ENCODE results near the gene ITGB8. TPM values are rescaled to one million over a fixed set of nuclear protein-coding genes. Genes with fewer than 3 reads are reported as not detected.

The ITGB8 gene
- total and polyA plus RNA-seq, 9 donors: 4.4 to 11.8 (median 5.4) TPM

GRCh38 chr7:20411372-20411771 lies 80.7 kb downstream of the ITGB8 start:
- H3K27me3 ChIP-seq (ENCODE audit: control insufficient read depth, insufficient read depth, low read length): no peaks in the 10 kb centered on the region
- no peak for DNase-seq
- no peaks in the 10 kb centered on the region for H3K9me3 ChIP-seq (replicated peaks; ENCODE audit: control insufficient read depth, low read depth, low read length)
- 100% methylated on average over 1 of the region's 2 CpGs for WGBS (ENCODE audit: insufficient coverage)
- no peak overlapping the region for H3K27ac ChIP-seq (ENCODE audit: low read length)
- H3K4me1 ChIP-seq (ENCODE audit: control insufficient read depth, insufficient read depth, low read length): peaks cover 5% of the 10 kb centered on the region
- no peak overlapping the region for H3K4me3 ChIP-seq (ENCODE audit: low read length)
- no peaks in the 10 kb centered on the region for H3K36me3 ChIP-seq (ENCODE audit: control insufficient read depth, insufficient read depth, low read length)

GRCh38 chr7:20412032-20412431 lies 81.3 kb downstream of the ITGB8 start:
- Histone ChIP-seq H3K27me3 (ENCODE audit: control insufficient read depth, insufficient read depth, low read length) (no peaks in the 10 kb centered on the region), H3K4me1 (ENCODE audit: control insufficient read depth, insufficient read depth, low read length) (peaks cover 5% of the 10 kb centered on the region), H3K4me3 (ENCODE audit: low read length) (no peak overlapping the region), H3K27ac (ENCODE audit: low read length) (no peak overlapping the region), H3K36me3 (ENCODE audit: control insufficient read depth, insufficient read depth, low read length) (no peaks in the 10 kb centered on the region), H3K9me3 (replicated peaks; ENCODE audit: control insufficient read depth, low read depth, low read length) (no peaks in the 10 kb centered on the region)
- WGBS (ENCODE audit: insufficient coverage): no CpG with 5 or more reads among the region's 1 CpG
- no peak for DNase-seq

DNA sequence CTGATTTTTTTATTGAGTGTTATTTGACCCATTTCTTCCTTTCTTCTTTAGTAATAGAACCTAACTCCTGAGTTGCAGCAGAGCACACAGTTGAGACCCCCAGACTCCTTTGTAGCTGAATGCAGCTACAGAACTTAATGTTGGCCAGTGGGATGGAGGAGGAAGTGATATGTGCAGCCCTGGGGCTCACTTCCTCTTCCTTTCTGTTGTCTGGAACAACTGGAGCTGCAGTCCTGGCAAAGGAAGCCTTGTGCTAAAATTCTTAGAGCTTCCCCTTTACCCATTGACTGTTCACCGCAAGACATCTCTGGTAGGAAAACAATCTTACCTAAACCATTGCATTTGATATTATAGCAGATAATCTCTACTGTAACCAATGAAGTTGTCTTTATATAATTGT lies 86.6 kb downstream of the ITGB8 start:
- no CpG with 5 or more reads among the region's 1 CpG for WGBS (ENCODE audit: insufficient coverage)
- peak; percentile 60 for DNase-seq
- Histone ChIP-seq H3K27ac (ENCODE audit: low read length) (no peak overlapping the region), H3K4me3 (ENCODE audit: low read length) (no peak overlapping the region), H3K36me3 (ENCODE audit: control insufficient read depth, insufficient read depth, low read length) (no peaks in the 10 kb centered on the region), H3K27me3 (ENCODE audit: control insufficient read depth, insufficient read depth, low read length) (no peaks in the 10 kb centered on the region), H3K4me1 (ENCODE audit: control insufficient read depth, insufficient read depth, low read length) (no peaks in the 10 kb centered on the region), H3K9me3 (replicated peaks; ENCODE audit: control insufficient read depth, low read depth, low read length) (no peaks in the 10 kb centered on the region)

GRCh38 chr7:20417675-20418382 lies 87.1 kb downstream of the ITGB8 start:
- no peak for DNase-seq
- Histone ChIP-seq H3K36me3 (ENCODE audit: control insufficient read depth, insufficient read depth, low read length) (no peaks in the 10 kb centered on the region), H3K27me3 (ENCODE audit: control insufficient read depth, insufficient read depth, low read length) (no peaks in the 10 kb centered on the region), H3K9me3 (replicated peaks; ENCODE audit: control insufficient read depth, low read depth, low read length) (no peaks in the 10 kb centered on the region), H3K4me1 (ENCODE audit: control insufficient read depth, insufficient read depth, low read length) (no peaks in the 10 kb centered on the region), H3K27ac (ENCODE audit: low read length) (no peak overlapping the region), H3K4me3 (ENCODE audit: low read length) (no peak overlapping the region)
- WGBS (ENCODE audit: insufficient coverage): 95% methylated on average over 2 of the region's 3 CpGs

GRCh38 chr7:20424500-20424899 lies 93.8 kb downstream of the ITGB8 start:
- Histone ChIP-seq H3K27ac (ENCODE audit: low read length) (peak overlapping the region; percentile 53), H3K27me3 (ENCODE audit: control insufficient read depth, insufficient read depth, low read length) (no peaks in the 10 kb centered on the region), H3K4me3 (ENCODE audit: low read length) (no peak overlapping the region), H3K36me3 (ENCODE audit: control insufficient read depth, insufficient read depth, low read length) (no peaks in the 10 kb centered on the region), H3K4me1 (ENCODE audit: control insufficient read depth, insufficient read depth, low read length) (no peaks in the 10 kb centered on the region), H3K9me3 (replicated peaks; ENCODE audit: control insufficient read depth, low read depth, low read length) (no peaks in the 10 kb centered on the region)
- DNase-seq: peak; percentile 91
- 39% methylated on average over 5 of the region's 6 CpGs for WGBS (ENCODE audit: insufficient coverage)

- Histone ChIP-seq H3K4me3 (ENCODE audit: low read length) (no peak overlapping the region), H3K4me1 (ENCODE audit: control insufficient read depth, insufficient read depth, low read length) (no peaks in the 10 kb centered on the region), H3K9me3 (replicated peaks; ENCODE audit: control insufficient read depth, low read depth, low read length) (no peaks in the 10 kb centered on the region), H3K36me3 (ENCODE audit: control insufficient read depth, insufficient read depth, low read length) (no peaks in the 10 kb centered on the region), H3K27ac (ENCODE audit: low read length) (no peak overlapping the region), H3K27me3 (ENCODE audit: control insufficient read depth, insufficient read depth, low read length) (no peaks in the 10 kb centered on the region)
- no CpG with 5 or more reads among the region's 3 CpGs for WGBS (ENCODE audit: insufficient coverage)
- no peak for DNase-seq
These were observed 100.0 kb downstream of the ITGB8 start for GRCh38 chr7:20430664-20431063.

GRCh38 chr7:20431146-20431545 lies 100.4 kb downstream of the ITGB8 start:
- Histone ChIP-seq H3K9me3 (replicated peaks; ENCODE audit: control insufficient read depth, low read depth, low read length) (no peaks in the 10 kb centered on the region), H3K36me3 (ENCODE audit: control insufficient read depth, insufficient read depth, low read length) (no peaks in the 10 kb centered on the region), H3K27me3 (ENCODE audit: control insufficient read depth, insufficient read depth, low read length) (no peaks in the 10 kb centered on the region), H3K27ac (ENCODE audit: low read length) (no peak overlapping the region), H3K4me3 (ENCODE audit: low read length) (no peak overlapping the region), H3K4me1 (ENCODE audit: control insufficient read depth, insufficient read depth, low read length) (no peaks in the 10 kb centered on the region)
- WGBS (ENCODE audit: insufficient coverage): no CpG with 5 or more reads among the region's 2 CpGs
- DNase-seq: peak; percentile 49

GRCh38 chr7:20432071-20432470 lies 101.4 kb downstream of the ITGB8 start:
- H3K36me3 ChIP-seq (ENCODE audit: control insufficient read depth, insufficient read depth, low read length): no peaks in the 10 kb centered on the region
- no peak for DNase-seq
- no peaks in the 10 kb centered on the region for H3K27me3 ChIP-seq (ENCODE audit: control insufficient read depth, insufficient read depth, low read length)
- H3K4me1 ChIP-seq (ENCODE audit: control insufficient read depth, insufficient read depth, low read length): no peaks in the 10 kb centered on the region
- 93% methylated on average over 4 of the region's 4 CpGs for WGBS (ENCODE audit: insufficient coverage)
- H3K9me3 ChIP-seq (replicated peaks; ENCODE audit: control insufficient read depth, low read depth, low read length): no peaks in the 10 kb centered on the region
- no peak overlapping the region for H3K4me3 ChIP-seq (ENCODE audit: low read length)
- no peak overlapping the region for H3K27ac ChIP-seq (ENCODE audit: low read length)

- no peaks in the 10 kb centered on the region for H3K4me1 ChIP-seq (ENCODE audit: control insufficient read depth, insufficient read depth, low read length)
- H3K36me3 ChIP-seq (ENCODE audit: control insufficient read depth, insufficient read depth, low read length): no peaks in the 10 kb centered on the region
- no peaks in the 10 kb centered on the region for H3K9me3 ChIP-seq (replicated peaks; ENCODE audit: control insufficient read depth, low read depth, low read length)
- no peaks in the 10 kb centered on the region for H3K27me3 ChIP-seq (ENCODE audit: control insufficient read depth, insufficient read depth, low read length)
- peak; percentile 66 for DNase-seq
- H3K4me3 ChIP-seq (ENCODE audit: low read length): no peak overlapping the region
- WGBS (ENCODE audit: insufficient coverage): 60% methylated on average over 1 of the region's 3 CpGs
- H3K27ac ChIP-seq (ENCODE audit: low read length): no peak overlapping the region
These were observed 104.6 kb downstream of the ITGB8 start for GRCh38 chr7:20435305-20435704.

- Histone ChIP-seq H3K4me3 (ENCODE audit: low read length) (no peak overlapping the region), H3K27ac (ENCODE audit: low read length) (no peak overlapping the region), H3K27me3 (ENCODE audit: control insufficient read depth, insufficient read depth, low read length) (no peaks in the 10 kb centered on the region), H3K9me3 (replicated peaks; ENCODE audit: control insufficient read depth, low read depth, low read length) (no peaks in the 10 kb centered on the region), H3K4me1 (ENCODE audit: control insufficient read depth, insufficient read depth, low read length) (peaks cover 2% of the 10 kb centered on the region), H3K36me3 (ENCODE audit: control insufficient read depth, insufficient read depth, low read length) (no peaks in the 10 kb centered on the region)
- no peak for DNase-seq
These were observed 107.5 kb downstream of the ITGB8 start for GRCh38 chr7:20438248-20438647.
